Non-pigmented ciliary epithelial cell (primary cell): ENCODE measurements around the gene ZNF92.
"Not testable (repeated sequence)": the region's sequence is repeated elsewhere in the genome, so short reads cannot be mapped to it uniquely, and the experiment has no call there.

ENCODE experiments used
- DNase-seq: peaks from one replicate; pipeline ENCODE4 v3.0.0-alpha.2; 2010; ENCODE audit warnings: low read depth

Gene ZNF92

DNA sequence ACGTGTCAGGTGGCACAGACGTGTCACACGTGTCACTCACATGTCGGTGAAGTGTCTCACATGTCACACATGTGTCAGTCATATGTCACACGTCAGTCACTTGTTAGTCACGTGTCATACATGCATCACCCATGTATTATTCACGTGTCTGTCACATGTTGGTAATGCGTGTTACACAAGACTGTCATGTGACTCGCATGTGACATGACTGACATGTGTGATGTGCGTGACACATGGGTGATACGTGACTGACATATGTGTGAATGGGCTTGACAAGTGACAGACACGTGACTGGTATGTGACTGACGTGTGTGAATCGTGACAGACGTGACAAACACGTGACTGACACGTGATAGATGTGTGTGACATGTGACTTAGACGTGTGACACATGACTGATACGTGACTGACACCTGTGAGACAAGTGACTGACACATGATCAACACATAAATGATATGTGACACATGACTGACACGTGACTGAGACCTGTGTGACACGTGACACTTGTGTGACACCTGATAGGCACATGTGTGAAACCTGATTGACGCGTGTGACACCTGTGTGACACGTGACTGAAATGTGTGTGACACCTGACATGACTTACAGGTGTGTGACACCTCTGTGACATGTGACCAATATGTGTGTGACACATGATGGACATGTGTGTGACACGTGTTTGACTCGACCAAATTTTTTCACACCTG is 56.1 kb downstream of the ZNF92 start:
- no peak for DNase-seq

DNA sequence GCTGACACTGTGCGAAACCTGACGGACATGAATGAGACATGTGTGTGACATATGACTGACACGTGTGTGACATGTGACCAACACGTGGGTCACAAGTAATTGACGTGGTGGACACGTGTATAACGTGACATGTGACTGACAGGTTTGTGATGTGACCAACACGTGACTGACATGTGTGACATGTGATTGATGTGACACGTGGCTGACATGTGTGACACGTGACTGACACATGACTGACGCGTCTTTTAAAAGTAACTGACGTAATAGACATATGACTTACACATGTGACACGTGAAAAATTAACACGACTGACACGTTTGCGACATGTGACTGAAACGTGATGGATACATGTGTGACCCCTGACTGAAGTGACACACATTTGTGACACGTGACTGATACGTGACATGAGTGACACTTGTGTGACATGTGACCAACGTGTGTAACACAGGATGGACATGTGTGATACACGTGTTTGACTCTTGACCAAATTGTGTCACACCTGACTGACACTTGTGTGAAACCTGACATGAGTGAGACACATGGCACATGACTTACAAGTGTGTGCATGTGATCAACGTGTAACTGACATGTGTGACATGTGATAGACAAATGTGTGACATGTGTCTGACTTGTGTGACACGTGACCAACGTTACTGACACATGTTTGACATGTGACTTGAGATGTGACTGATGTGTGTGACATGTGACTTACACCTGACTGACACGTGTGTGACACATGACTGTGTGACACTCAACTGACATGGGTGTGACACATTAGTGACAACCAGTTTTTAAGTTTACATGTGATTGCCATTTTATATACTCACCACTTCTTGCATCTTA is 56.9 kb downstream of the ZNF92 start:
- no peak for DNase-seq

DNA sequence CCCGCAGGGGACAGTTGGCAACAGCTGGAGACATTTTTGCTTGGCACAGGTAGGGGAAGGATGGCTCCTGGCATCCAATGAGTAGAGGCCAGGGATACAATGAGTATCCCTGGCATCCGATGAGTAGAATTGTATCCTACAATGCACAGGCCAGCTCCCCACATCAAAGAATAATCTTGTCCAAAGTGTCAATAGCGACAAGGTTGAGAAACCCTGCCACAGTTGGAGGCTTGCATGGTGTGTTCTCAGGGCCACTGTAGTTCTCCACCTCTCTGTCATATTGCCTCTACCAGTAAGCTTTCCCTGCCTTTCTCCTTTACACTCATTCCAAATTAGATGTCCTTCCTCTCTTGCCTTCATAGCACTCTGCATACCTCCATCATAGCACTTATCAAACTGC is 60.7 kb downstream of the ZNF92 start:
- no peak for DNase-seq

DNA sequence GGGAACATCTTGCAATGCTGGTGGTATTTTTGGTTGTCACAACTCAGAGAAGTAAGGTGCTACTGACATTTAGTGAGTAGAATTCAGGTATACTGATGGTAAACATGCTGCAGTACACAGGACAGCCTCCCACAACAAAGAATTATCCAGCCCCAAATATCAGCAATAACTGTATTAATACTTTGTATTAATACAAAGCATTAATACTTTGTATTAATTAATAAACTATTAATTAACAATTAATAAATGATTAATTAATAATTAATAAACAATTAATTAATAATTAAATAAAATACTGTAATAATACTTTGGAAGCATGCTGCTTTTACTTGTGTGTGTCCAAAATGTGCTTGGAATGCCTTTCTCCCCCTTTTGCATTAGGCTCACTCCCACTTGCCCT is 62.5 kb downstream of the ZNF92 start:
- no peak for DNase-seq

DNA sequence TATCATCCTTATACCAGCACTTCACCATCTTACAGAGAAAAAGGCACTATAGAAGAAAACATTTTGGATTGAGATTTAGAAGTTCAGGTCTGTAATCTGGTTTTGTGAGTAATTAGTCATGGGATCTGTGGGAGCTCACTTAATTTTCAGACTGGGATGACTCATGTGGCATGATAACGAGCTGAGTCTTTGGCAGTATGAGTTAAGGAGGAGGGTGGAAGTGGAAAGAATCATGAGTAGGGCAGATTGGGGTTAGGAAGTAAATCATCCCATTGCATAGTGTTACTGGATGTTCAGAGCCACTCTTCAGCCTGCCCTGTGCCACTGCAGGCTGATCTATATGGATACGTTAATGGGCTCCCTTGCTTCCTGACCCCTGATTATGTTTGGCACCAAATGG is 64.9 kb downstream of the ZNF92 start:
- peak; percentile 91 for DNase-seq

DNA sequence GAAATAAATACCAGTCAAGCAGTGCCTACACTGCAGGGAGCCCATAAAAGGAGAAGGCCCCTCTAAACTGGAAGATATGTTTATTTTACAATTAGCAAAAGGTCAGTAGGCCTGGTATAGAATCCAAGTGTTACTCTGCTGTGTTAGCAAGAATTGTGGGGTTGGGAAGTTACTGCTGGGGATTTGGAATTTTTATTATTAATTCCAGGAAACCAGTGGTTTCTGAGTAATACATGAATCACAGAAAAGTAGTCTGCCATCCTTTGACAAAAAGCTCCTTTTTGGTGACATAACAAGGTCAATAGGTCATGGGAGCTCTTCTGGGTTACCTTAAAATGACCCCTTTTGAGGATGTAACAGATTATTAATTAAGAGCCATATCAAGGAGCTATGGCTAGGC is 67.4 kb downstream of the ZNF92 start:
- DNase-seq = peak; percentile 76

DNA sequence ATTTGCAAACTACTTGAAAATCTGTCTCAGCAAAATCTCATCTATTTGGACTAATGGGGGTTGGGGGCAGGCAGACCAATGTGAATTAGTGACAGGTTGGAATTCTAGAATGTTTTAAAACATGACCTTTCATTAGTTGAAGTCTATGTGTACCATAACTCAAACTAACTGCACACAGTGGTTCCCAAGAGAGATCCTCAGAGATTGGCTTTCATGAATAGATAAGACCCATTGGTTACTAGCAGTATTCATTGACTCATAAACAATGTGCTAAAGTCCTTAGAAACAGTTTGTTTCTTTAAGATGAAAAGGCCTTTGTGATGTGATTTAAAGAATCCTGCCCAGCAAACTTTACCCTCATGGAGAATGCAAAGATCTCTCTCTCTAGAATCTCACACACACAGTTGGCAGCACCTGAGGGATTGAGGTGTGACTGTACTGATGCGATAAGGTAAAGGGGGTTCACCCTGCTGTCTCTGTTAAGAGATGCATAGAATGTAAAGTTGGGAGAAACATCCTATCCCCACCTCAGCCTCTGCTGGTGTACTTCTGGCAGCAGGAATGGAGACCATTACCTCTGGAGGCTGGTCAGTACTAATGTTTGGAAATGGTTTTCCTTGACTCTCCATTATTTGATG is 70.7 kb downstream of the ZNF92 start:
- no peak for DNase-seq

DNA sequence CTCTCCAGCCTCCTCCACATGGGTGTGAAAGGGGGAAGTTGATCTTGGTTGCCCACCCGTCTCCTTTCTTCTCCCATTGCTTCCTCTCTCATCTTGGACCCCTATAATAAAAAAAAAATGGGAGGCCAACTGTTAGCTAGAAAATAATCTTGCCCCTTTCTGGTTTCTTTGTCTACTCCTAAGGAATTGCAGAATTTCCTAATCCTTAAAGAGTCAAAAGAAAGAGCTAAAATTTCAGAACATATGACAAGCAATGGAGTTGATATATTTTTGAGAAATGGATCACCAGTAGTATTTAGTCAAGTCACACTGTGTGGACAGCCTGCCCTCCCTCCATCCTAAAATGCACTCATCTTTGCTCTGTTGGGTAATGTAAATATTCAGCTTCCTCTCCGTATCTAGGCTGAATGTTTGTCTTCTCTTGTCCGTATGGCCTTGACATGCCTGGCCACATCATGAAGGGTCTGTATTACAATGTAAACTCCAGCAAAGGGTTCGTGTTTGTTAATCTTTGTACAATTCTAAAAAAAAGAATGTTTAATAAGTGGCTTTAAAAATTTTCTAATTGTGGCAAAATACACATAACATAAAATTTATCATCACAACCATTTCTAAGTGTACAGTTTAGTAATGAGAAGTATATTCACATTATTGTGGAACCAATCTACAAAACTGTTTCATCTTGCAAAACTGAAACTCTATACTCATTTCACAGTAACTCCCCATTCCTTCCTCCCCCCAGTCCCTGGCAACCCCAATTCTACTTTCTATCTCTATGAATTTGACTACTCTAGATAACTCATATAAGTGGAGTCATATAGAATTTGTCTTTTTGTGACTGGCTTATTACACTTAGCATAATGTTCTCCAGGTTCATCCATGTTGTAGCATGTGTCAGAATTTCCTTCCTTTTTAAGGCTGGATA is 71.5 kb downstream of the ZNF92 start:
- DNase-seq = no peak

DNA sequence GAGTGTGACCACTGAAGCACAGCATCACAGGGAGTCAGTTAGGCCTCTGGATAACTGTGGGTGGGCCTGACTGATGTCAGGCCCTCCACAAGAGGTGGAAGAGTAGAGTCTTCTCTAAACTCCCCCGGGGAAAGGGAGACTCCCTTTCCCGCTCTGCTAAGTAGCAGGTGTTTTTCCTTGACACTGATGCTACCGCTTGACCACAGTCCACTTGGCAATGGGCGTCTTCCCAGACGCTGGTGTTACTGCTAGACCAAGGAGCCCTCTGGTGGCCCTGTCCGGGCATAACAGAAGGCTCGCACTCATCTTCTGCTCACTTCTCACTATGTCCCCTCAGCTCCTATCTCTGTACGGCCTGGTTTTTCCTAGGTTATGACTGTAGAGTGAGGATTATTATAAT is 73.4 kb downstream of the ZNF92 start:
- not testable (repeated sequence) for DNase-seq

DNA sequence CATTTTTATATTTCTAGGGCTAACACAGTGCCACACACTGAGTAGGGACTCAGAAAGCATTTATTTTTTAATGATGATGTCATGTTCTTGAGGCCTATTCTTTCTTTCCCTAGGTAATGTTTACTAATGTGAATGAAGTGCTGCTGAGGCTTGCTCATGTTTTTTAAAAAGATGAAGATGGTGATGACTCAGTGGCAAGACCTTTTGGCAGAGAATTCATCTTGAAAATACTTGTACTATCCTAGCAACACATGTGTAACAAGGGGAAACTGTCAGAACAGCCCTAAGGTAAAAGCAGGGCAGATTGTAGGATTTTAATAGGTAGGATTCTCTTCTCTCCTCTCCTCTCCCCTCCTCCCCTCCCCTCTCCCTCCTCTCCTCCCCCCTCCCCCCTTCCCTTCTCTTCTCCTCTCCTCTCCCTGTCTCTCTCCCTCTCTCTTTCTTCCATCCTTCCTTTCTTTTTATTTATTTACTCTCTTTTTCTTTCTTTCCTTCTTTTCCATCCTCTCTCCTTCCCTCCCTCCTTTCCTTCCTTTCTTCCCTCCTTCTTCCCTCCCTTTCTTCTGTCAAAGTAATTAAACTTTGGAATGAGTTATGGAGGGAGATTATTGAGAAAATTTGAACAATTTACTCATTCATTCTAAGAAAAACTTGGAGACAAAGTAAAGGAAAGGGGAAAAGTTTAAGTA is 75.3 kb downstream of the ZNF92 start:
- peak; percentile 74 for DNase-seq

DNA sequence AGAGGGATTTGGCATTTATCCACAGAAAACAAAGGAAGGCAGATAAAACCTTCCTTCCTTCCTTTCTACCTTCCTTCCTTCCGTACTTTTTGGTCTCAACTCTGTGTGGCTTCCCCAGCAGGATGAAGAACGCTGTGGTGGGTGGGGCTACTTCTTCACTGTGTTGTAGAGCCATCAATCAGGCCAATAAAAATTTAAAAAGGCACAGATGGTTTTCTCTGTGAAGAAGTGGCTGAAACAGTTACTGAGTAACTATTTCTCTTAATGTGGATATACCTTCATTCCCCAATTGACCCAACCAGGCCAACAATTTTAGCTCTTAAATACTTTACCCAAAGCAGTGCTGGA is 75.8 kb downstream of the ZNF92 start:
- no peak for DNase-seq
